ENCODE measurements around the gene MIA3.

GRCh38 chr1:222691016-222691415, 73.1 kb downstream of the MIA3 start:
- no peak for TF ChIP-seq CTCF (conservative IDR thresholded peaks at IDR 0.05 in 1 of 2, IDR thresholded peaks at IDR 0.05 in 1 of 2; ENCODE audit: extremely low read depth in 1 of 2, insufficient read depth in 1 of 2, low read depth in 1 of 2, low read length in 2 of 2)
- no peak for TF ChIP-seq EZH2 (IDR thresholded peaks at IDR 0.05; ENCODE audit: borderline replicate concordance, low read length)
